Activated T-cell treated with anti-CD3 and anti-CD28 coated beads for 24 hours (primary cell): Measurements from ENCODE around the gene PYGO2.

Experiments
- DNase-seq: peaks from one replicate; pipeline ENCODE4 v3.0.0-alpha.2; 2020; ENCODE audit warnings: low read depth

Gene PYGO2

DNA sequence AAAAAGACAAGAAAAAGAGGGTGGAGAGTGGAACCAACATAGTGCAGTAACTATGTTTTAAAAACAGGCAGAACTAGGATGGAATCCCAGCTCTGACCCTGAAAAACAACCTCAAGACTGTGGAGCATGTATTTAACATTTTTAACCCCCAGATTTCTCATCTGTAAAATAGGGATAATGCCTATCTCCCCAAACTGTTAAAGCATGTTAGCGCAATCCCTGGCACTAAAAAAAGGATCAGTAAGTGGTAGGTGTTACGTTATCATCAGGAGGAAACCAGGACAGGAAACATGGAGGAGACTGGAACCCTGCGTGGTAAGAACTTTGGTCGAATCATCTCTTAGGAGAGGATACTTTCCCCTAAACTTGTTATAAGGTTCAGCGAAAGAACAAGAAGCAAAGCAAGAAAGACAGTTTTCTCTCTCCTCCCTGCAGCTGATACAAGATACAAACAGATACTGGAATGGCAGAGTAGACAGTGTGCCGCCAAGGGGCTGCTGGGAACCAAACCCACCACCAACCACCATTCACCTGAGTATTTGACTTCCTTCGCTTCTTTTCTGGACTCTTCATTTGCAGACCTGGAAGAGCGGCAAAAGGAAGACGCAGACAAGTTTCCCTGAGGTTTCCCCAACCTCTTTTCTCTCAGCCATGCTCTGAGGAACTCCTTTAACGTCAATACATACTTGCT is 991 bp downstream of the PYGO2 start:
- DNase-seq, result no peak

- no peak for DNase-seq
These were observed 2.2 kb downstream of the PYGO2 start for GRCh38 chr1:154959426-154959780.

- no peak for DNase-seq
These were observed 2.7 kb downstream of the PYGO2 start for GRCh38 chr1:154958681-154959425.

DNA sequence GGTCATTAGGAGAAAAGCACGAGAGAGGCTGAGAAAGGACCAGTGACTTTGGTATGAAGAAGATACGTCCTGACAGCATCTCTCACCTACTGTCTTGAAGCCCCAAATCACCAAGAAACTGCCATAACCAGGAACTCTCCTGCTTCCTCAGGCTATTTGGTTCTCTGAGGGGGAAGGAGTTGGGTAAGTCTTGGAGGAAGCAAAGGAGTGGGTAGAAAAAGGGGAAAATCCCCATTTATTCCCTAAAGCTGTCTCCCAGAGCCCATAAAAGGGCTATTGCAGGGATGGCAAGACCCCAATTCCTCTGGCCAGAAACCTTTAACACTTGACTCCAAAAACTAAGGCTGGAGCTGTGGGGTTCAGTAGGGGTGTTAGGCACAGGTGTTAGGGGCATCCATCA is 3.5 kb downstream of the PYGO2 start:
- no peak for DNase-seq

DNA sequence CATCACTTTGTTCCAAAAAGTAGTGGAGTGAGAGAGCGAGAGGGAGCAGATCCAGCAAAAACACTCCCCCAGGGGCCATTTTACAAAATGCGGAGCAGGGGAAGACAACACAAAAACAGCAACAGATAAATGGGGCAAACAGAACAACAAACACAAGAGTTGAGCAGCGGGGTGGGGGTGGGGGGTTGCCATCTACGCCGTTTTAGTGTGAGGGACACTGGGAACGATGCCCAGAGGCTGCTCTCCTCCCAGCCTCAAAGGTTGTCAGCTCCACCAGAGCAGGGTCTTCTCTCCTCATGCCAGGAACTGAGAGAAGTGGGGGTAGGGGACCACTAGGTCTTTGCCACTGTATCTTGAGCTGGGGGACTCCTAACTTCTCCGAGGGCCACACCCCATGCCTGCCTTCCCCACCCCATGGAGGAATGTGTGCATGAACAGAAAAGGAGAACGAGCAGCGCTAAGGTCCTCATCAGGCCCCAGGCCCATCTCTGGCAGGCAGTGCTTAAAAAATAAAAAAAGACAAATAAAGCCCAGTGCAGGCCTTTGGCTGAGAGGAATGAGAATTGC is 4.4 kb downstream of the PYGO2 start:
- DNase-seq, result no peak

DNA sequence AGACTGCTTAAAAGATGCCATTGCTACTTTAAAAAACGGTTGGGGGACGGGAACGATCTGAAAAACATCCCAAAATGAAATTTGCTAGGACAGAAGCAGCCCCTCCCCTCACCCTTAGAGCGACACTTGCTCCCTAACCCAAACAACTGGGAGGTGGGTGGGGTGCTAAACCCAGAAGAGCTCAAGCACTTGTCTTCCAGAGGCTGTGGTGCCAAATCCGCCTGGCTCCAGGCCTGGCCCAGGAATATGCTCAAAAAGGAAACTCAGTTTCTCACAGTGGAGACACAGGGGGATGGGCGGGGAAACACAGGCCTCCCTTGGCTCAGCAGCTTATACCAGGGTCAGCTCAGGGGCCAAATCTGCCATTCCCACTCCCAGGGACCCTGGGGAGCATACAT is 5.0 kb downstream of the PYGO2 start:
- no peak for DNase-seq

GRCh38 chr1:154955718-154956543 is 5.7 kb downstream of the PYGO2 start, which contains the start of gene PBXIP1:
Gene PBXIP1 (minus strand): TSS chr1:154956099. CDS start chr1:154953721, 2,378 bp downstream.
- peak; percentile 79 for DNase-seq

DNA sequence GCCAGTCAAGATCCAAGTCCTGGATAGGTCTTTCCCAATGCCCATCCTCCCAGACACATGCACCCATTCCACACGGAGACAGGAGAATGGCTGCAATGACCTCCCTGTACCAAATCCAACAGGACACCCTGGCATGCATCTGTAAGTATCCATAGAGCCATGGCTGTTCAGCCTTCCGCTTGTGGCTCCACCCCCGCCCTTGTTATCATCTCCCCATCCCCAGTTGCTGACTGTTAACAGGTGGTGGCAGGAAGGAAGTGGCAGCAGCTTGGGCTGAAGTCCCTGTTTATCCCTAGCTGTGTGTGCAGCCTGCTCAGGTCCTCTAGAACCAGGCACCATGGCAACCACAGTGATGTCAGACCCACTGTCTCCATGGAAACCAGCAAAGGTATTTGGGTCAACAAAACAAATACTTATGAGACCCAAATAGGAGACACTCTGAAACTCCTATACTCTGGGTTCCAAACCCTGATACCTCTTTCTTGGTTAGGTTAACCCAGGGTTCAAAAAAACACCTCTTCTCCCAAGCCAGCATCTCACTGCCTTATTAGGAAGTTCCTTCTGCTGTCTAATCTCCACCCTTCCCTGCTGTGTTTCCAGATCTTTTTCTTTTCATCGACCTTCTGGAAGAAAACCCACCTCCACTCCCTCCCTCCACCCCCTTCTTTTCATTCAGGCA is 6.4 kb downstream of the PYGO2 start:
- DNase-seq, result peak; percentile 64

GRCh38 chr1:154954541-154954940 is 7.0 kb downstream of the PYGO2 start:
- DNase-seq, result no peak

- no peak for DNase-seq
These were observed 8.0 kb downstream of the PYGO2 start for GRCh38 chr1:154953611-154954038.

DNA sequence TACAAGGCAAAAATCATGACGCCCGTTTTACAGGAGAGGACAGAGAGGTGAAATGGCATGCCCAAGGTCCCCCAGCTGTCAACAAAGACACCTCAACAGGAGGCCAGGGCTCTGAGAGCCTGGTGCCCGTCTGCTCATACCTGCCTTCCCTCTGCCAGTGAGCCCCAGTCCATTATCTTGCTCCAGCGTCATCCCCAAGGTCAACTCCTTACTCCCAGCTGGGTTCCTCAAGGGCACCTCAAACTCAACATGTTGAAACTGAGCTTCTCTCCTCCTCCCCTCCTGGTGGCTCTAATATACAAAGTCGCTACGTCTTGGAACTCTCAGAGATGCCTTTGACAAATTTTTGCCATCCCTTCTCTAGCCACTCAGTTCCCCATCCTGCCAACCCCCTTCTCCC is 8.9 kb downstream of the PYGO2 start:
- no peak for DNase-seq

- peak; percentile 55 for DNase-seq
These were observed 9.5 kb downstream of the PYGO2 start for GRCh38 chr1:154951901-154952657.

DNA sequence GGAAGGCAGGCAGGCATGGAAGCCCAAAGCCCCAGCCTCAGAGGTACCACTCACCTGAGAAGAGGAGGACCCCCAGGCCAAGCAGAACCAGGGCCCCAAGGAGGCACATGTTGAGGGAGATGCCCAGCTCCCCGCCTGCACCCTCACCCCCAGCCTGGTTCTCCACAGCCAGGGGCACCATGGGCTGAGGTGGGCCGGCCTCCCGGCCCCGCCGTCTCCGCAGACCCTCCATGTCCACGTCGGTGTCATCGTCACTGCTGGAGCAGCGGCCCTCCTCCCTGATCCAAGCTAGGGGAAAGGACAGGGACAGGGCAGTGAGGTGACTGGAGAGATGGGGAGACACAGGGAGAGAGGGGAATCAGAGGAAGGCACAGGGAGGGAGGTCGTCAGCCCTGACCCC is 13.5 kb downstream of the PYGO2 start:
- no peak for DNase-seq

- DNase-seq, result no peak
These were observed 15.4 kb downstream of the PYGO2 start for GRCh38 chr1:154945962-154946850.

GRCh38 chr1:154945160-154945961 is 16.2 kb downstream of the PYGO2 start:
- DNase-seq, result no peak

GRCh38 chr1:154944401-154945159 is 17.0 kb downstream of the PYGO2 start:
- DNase-seq, result no peak

GRCh38 chr1:154943649-154944400 is 17.8 kb downstream of the PYGO2 start:
- no peak for DNase-seq
